Activated CD8-positive, alpha-beta T cell treated with anti-CD3 and anti-CD28 coated beads for 36 hours (primary cell): ENCODE data around the gene MT1H. TPM values are rescaled to one million over a fixed set of nuclear protein-coding genes. Genes with fewer than 3 reads are reported as not detected.

Experiments
- ATAC-seq: fragments of 200-7000 bp; cut with Tn5 transposase; one replicate; pipeline ENCODE4 v1.10.0; 2021; ENCODE audit warnings: mild to moderate bottlenecking, moderate library complexity
- CTCF ChIA-PET: fragments of 350-600 bp; sonication (Branson Sonifier 250); formaldehyde crosslinking; loops from one replicate; lab custom pipeline; 2021; ENCODE audit warnings: antibody characterized with exemption; lab: Charles Lee
- POLR2A ChIA-PET: fragments of 350-600 bp; sonication (Branson Sonifier 250); formaldehyde crosslinking; loops from one replicate; lab custom pipeline; 2021; ENCODE audit warnings: antibody characterized with exemption; lab: Charles Lee
- DNase-seq: peaks from one replicate; pipeline ENCODE4 v3.0.0-alpha.2; 2020
- H3K27ac Mint-ChIP-seq: one replicate; pipeline ENCODE4 v1.8.0; 2021; ENCODE audit warnings: mild to moderate bottlenecking, mixed read lengths
- H3K27me3 Mint-ChIP-seq: one replicate; pipeline ENCODE4 v1.8.0; 2021; ENCODE audit warnings: mixed read lengths
- H3K36me3 Mint-ChIP-seq: one replicate; pipeline ENCODE4 v1.8.0; 2021; ENCODE audit warnings: low read depth, mixed read lengths
- H3K4me1 Mint-ChIP-seq: one replicate; pipeline ENCODE4 v1.8.0; 2021; ENCODE audit warnings: low read depth, mixed read lengths
- H3K4me3 Mint-ChIP-seq: one replicate; pipeline ENCODE4 v1.8.0; 2021; ENCODE audit warnings: mild to moderate bottlenecking, moderate library complexity, mixed read lengths
- H3K9me3 Mint-ChIP-seq: one replicate; pipeline ENCODE4 v1.8.0; 2021; ENCODE audit warnings: mixed read lengths
- CTCF ChIP-seq: fragments of 200-600 bp; IDR thresholded peaks from one replicate; pipeline ENCODE4 v1.8.0; 2022; ENCODE audit warnings: antibody characterized with exemption, mild to moderate bottlenecking
- intact Hi-C: fragments of 100-400 bp; cut with micrococcal nuclease; formaldehyde crosslinking; loops from one replicate; pipeline ENCODE4 v1.10.0; 2022
- total RNA-seq, 2 experiments: library from RNA; stranded (reverse); gene quantifications; one replicate each; pipeline ENCODE4 v1.2.3, GENCODE V29; 2021

MT1H gene
- total RNA-seq, 2 experiments from 2014 or later, result 2.3 to 2.7 TPM

- TF ChIP-seq CTCF, result no peak
- no peak for ATAC-seq
- Mint-ChIP-seq H3K4me3 (no peak overlapping the region), H3K36me3 (no peaks in the 10 kb centered on the region), H3K27me3 (no peaks in the 10 kb centered on the region), H3K27ac (no peak overlapping the region), H3K9me3 (no peaks in the 10 kb centered on the region), H3K4me1 (peaks cover 11% of the 10 kb centered on the region)
- intact Hi-C loops, result no loop called here
- POLR2A ChIA-PET, result interaction anchor here (0.9 to 1.3 kb wide), 2 partner anchors 15 to 270 kb away, joined by 3 to 4 read pairs; partner anchors contain the start of gene MT1X
- DNase-seq, result no peak
- CTCF ChIA-PET, result interaction anchor here (0.9 to 5.6 kb wide), 3 partner anchors 13 to 121 kb away, joined by 3 to 30 read pairs (median 3); no protein-coding TSS in a partner anchor
Measured at GRCh38 chr16:56697456-56698155, 28.0 kb downstream of the MT1H start.

- H3K27ac Mint-ChIP-seq, result no peak overlapping the region
- peaks cover 12% of the 10 kb centered on the region for H3K4me1 Mint-ChIP-seq
- no peak for DNase-seq
- intact Hi-C loops, result no loop called here
- H3K27me3 Mint-ChIP-seq, result no peaks in the 10 kb centered on the region
- TF ChIP-seq CTCF, result no peak
- no peak overlapping the region for H3K4me3 Mint-ChIP-seq
- CTCF ChIA-PET, result interaction anchor here (0.9 to 5.2 kb wide), 5 partner anchors 27 to 193 kb away, joined by 3 to 130 read pairs (median 27); no protein-coding TSS in a partner anchor
- no peaks in the 10 kb centered on the region for H3K36me3 Mint-ChIP-seq
- POLR2A ChIA-PET, result interaction anchor here (1.3 kb wide), 1 partner anchor 24 kb away, joined by 5 read pairs; no protein-coding TSS in a partner anchor
- H3K9me3 Mint-ChIP-seq, result no peaks in the 10 kb centered on the region
- ATAC-seq, result no peak
Measured at GRCh38 chr16:56700195-56700594, 30.6 kb downstream of the MT1H start.

GRCh38 chr16:56700631-56701030 lies 31.0 kb downstream of the MT1H start:
- POLR2A ChIA-PET, result interaction anchor here (1.0 to 1.3 kb wide), 2 partner anchors 16 to 24 kb away, joined by 4 to 5 read pairs; no protein-coding TSS in a partner anchor
- no peak overlapping the region for H3K4me3 Mint-ChIP-seq
- H3K27me3 Mint-ChIP-seq, result no peaks in the 10 kb centered on the region

GRCh38 chr16:56701534-56701933 lies 31.9 kb downstream of the MT1H start:
- Mint-ChIP-seq H3K9me3 (no peaks in the 10 kb centered on the region), H3K36me3 (no peaks in the 10 kb centered on the region), H3K27me3 (no peaks in the 10 kb centered on the region), H3K4me3 (no peak overlapping the region), H3K27ac (peak overlapping the region; percentile 34), H3K4me1 (peaks cover 22% of the 10 kb centered on the region)
- no peak for TF ChIP-seq CTCF
- intact Hi-C loops, result no loop called here
- DNase-seq (no peak), ATAC-seq (no peak)
- ChIA-PET POLR2A (interaction anchor here (0.8 to 1.3 kb wide), 7 partner anchors 16 to 125 kb away, joined by 3 to 7 read pairs (median 3); partner anchors contain the start of genes MT1G and MT2A), CTCF (interaction anchor here (0.6 to 5.2 kb wide), 54 partner anchors 8 to 204 kb away, joined by 3 to 130 read pairs (median 6); partner anchors contain the start of genes BBS2, MT1E, MT1G and MT1H)

More at GRCh38 chr16:56700631-56701030, 31.0 kb downstream of the MT1H start:
- CTCF ChIA-PET, result interaction anchor here (0.9 to 5.2 kb wide), 10 partner anchors 18 to 194 kb away, joined by 3 to 130 read pairs (median 16); partner anchors contain the start of gene MT1X
- Mint-ChIP-seq H3K27ac (no peak overlapping the region), H3K9me3 (no peaks in the 10 kb centered on the region), H3K4me1 (peaks cover 16% of the 10 kb centered on the region), H3K36me3 (no peaks in the 10 kb centered on the region)
- DNase-seq (no peak), ATAC-seq (no peak)
- intact Hi-C loops, result no loop called here
- TF ChIP-seq CTCF, result no peak
